H9 (cell line): ENCODE measurements around the gene NOP16. TPM values are rescaled to one million over a fixed set of nuclear protein-coding genes. Genes with fewer than 3 reads are reported as not detected.

ENCODE experiments used
- DNase-seq: peaks from one replicate; pipeline ENCODE4 v3.0.0-alpha.2; 2017
- H2AFZ ChIP-seq: one replicate; pipeline ENCODE4 v1.6.1; 2013; ENCODE audit warnings: mild to moderate bottlenecking, low read length, control low read depth, moderate library complexity
- H2AK5ac ChIP-seq: 2 replicates; pipeline ENCODE4 v1.6.1; 2013; ENCODE audit warnings: low read length, control low read depth, mixed read lengths; ENCODE audit not compliant: insufficient read length
- H2BK120ac ChIP-seq: one replicate; pipeline ENCODE4 v1.6.1; 2013; ENCODE audit warnings: low read depth, mild to moderate bottlenecking, low read length, control low read depth, inconsistent platforms; ENCODE audit not compliant: poor library complexity, severe bottlenecking
- H2BK12ac ChIP-seq: 2 replicates; pipeline ENCODE4 v1.6.1; 2013; ENCODE audit warnings: low read length, control low read depth, mixed read lengths, low read depth; ENCODE audit not compliant: insufficient read length
- H2BK15ac ChIP-seq: 2 replicates; pipeline ENCODE4 v1.6.1; 2013; ENCODE audit warnings: low read depth, low read length, control low read depth
- H2BK20ac ChIP-seq: one replicate; pipeline ENCODE4 v1.6.1; 2013; ENCODE audit warnings: low read depth, mild to moderate bottlenecking, low read length, control low read depth, inconsistent platforms; ENCODE audit not compliant: poor library complexity, severe bottlenecking
- H2BK5ac ChIP-seq: 2 replicates; pipeline ENCODE4 v1.6.1; 2013; ENCODE audit warnings: low read length, control low read depth, mixed read lengths; ENCODE audit not compliant: insufficient read length
- H3K14ac ChIP-seq: 2 replicates; pipeline ENCODE4 v1.6.1; 2013; ENCODE audit warnings: low read length, control low read depth; ENCODE audit not compliant: insufficient read depth
- H3K18ac ChIP-seq: 2 replicates; pipeline ENCODE4 v1.6.1; 2013; ENCODE audit warnings: low read depth, mild to moderate bottlenecking, mixed read lengths, low read length, control low read depth; ENCODE audit not compliant: insufficient read length
- H3K23ac ChIP-seq: 2 replicates; pipeline ENCODE4 v1.6.1; 2013; ENCODE audit warnings: low read length, control low read depth, mixed read lengths, low read depth; ENCODE audit not compliant: insufficient read length
- H3K23me2 ChIP-seq: 2 replicates; pipeline ENCODE4 v1.6.1; 2013; ENCODE audit warnings: low read depth, mild to moderate bottlenecking, mixed read lengths, low read length, control low read depth; ENCODE audit not compliant: insufficient read length, poor library complexity, severe bottlenecking
- H3K27ac ChIP-seq: 2 replicates; pipeline ENCODE4 v1.5.1; 2013; ENCODE audit warnings: low read length, control low read depth, mixed read lengths, low read depth; ENCODE audit not compliant: insufficient read length
- H3K27me3 ChIP-seq: 2 replicates; pipeline ENCODE4 v1.6.1; 2013; ENCODE audit warnings: low read length, control low read depth, inconsistent platforms; ENCODE audit not compliant: insufficient read depth
- H3K4ac ChIP-seq: 2 replicates; pipeline ENCODE4 v1.6.1; 2013; ENCODE audit warnings: low read depth, mild to moderate bottlenecking, control low read depth, inconsistent platforms, low read length, moderate library complexity
- H3K4me1 ChIP-seq: 2 replicates; pipeline ENCODE4 v1.6.1; 2013; ENCODE audit warnings: low read length, control low read depth, inconsistent platforms; ENCODE audit not compliant: insufficient read depth
- H3K4me2 ChIP-seq: 2 replicates; pipeline ENCODE4 v1.6.1; 2013; ENCODE audit warnings: low read length, control low read depth, mixed read lengths; ENCODE audit not compliant: insufficient read length, insufficient read depth
- H3K56ac ChIP-seq: 2 replicates; pipeline ENCODE4 v1.6.1; 2013; ENCODE audit warnings: low read depth, mild to moderate bottlenecking, mixed read lengths, low read length, control low read depth; ENCODE audit not compliant: insufficient read length
- H3K79me1 ChIP-seq: 2 replicates; pipeline ENCODE4 v1.6.1; 2013; ENCODE audit warnings: low read depth, mild to moderate bottlenecking, moderate library complexity, low read length, control low read depth, inconsistent platforms; ENCODE audit not compliant: insufficient read depth, poor library complexity, severe bottlenecking
- H3K79me2 ChIP-seq: 2 replicates; pipeline ENCODE4 v1.6.1; 2013; ENCODE audit warnings: low read length, control low read depth, inconsistent platforms; ENCODE audit not compliant: insufficient read depth
- H3K9ac ChIP-seq: 2 replicates; pipeline ENCODE4 v1.6.1; 2013; ENCODE audit warnings: low read length, control low read depth, mixed read lengths; ENCODE audit not compliant: insufficient read length; ENCODE audit errors: extremely low read depth
- H3K9me3 ChIP-seq: one replicate; pipeline ENCODE4 v1.6.1; 2013; ENCODE audit warnings: low read depth, low read length, inconsistent platforms; ENCODE audit not compliant: control insufficient read depth
- H3T11ph ChIP-seq: one replicate; pipeline ENCODE4 v1.6.1; 2013; ENCODE audit warnings: mild to moderate bottlenecking, low read length, control low read depth, inconsistent platforms
- H4K20me1 ChIP-seq: one replicate; pipeline ENCODE4 v1.6.1; 2013; ENCODE audit not compliant: control insufficient read depth, insufficient read length, insufficient read depth
- H4K5ac ChIP-seq: 2 replicates; pipeline ENCODE4 v1.6.1; 2013; ENCODE audit warnings: low read depth, mild to moderate bottlenecking, mixed read lengths, low read length, control low read depth; ENCODE audit not compliant: insufficient read length
- H4K8ac ChIP-seq: replicated peaks from 2 replicates; pipeline ENCODE4 v1.6.1; 2013; ENCODE audit warnings: low read length, control low read depth, mixed read lengths, low read depth; ENCODE audit not compliant: insufficient read length
- H4K91ac ChIP-seq: 2 replicates; pipeline ENCODE4 v1.6.1; 2013; ENCODE audit warnings: low read depth, mild to moderate bottlenecking, moderate library complexity, mixed read lengths, low read length, control low read depth; ENCODE audit not compliant: insufficient read length
- H3K27ac Mint-ChIP-seq, 3 experiments: 2 replicates in 2 of 3; 3 replicates in 1 of 3; pipeline ENCODE4 v1.8.0; 2020 to 2021; ENCODE audit warnings: mixed read lengths in 3 of 3, mild to moderate bottlenecking in 1 of 3, moderate library complexity in 1 of 3
- H3K27me3 Mint-ChIP-seq: 2 replicates; pipeline ENCODE4 v1.8.0; 2021; ENCODE audit warnings: low read depth, mild to moderate bottlenecking, moderate library complexity, mixed read lengths
- H3K36me3 Mint-ChIP-seq, 3 experiments: 2 replicates in 2 of 3; 3 replicates in 1 of 3; pipeline ENCODE4 v1.8.0; 2020 to 2021; ENCODE audit warnings: low read depth in 3 of 3, mixed read lengths in 3 of 3; ENCODE audit not compliant: insufficient read depth in 1 of 3
- H3K4me1 Mint-ChIP-seq, 2 experiments: 2 replicates each; pipeline ENCODE4 v1.8.0; 2020; ENCODE audit warnings: mixed read lengths in 2 of 2
- H3K4me3 Mint-ChIP-seq, 2 experiments: 2 replicates in 1 of 2; 3 replicates in 1 of 2; pipeline ENCODE4 v1.8.0; 2020 to 2021; ENCODE audit warnings: mild to moderate bottlenecking in 2 of 2, mixed read lengths in 2 of 2, moderate library complexity in 1 of 2
- H3K9me3 Mint-ChIP-seq, 2 experiments: 2 replicates in 1 of 2; 3 replicates in 1 of 2; pipeline ENCODE4 v1.8.0; 2020; ENCODE audit warnings: mild to moderate bottlenecking in 2 of 2, mixed read lengths in 2 of 2, moderate library complexity in 1 of 2
- CTCF ChIP-seq: fragments of 200-600 bp; sonication (generic); conservative IDR thresholded peaks from 3 replicates; pipeline ENCODE4 v1.8.0; 2021; ENCODE audit warnings: antibody characterized with exemption, mild to moderate bottlenecking
- WGBS: extraction: QIAGEN DNeasy Blood & Tissue Kit; methylation state at CpG from one replicate; pipeline ENCODE4 v1.1.7; 2013; ENCODE audit warnings: missing lambda C conversion rate, low lambda C conversion rate, mixed read lengths; ENCODE audit not compliant: insufficient read length; ENCODE audit errors: extremely low coverage; 5-methylcytosine and 5-hydroxymethylcytosine counted together
- total RNA-seq: library from RNA; stranded (reverse); gene quantifications from 2 replicates; pipeline ENCODE4 v1.2.1, GENCODE V29; 2021

The NOP16 gene
- total RNA-seq, 1 experiment from 2014 or later, result 114 TPM

DNA sequence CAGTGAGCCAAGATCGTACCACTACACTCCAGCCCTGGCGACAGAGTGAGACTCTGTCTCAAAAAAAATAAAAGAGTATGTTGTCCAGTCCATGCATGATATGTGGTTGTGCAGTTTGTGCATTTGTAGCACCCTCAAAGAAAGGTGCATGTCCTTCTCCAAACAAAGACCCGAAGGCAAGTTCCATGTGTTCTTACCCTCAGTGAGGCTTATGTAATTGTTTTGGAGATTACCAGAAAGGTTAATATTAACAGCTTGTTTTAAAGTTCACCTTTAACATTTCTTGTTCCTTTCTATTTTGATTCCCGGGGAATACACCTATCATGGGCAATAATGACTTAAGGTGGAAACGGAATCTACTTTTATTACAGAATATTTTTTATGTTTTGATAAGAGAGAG, 49.1 kb downstream of the NOP16 start:
- H2BK20ac ChIP-seq, result no peak overlapping the region
- H3K23me2 ChIP-seq, result no peaks in the 10 kb centered on the region
- Mint-ChIP-seq H3K27ac (no peak overlapping the region), H3K36me3 (peaks cover 0 to 19% (median 10%) of the 10 kb centered on the region in 3 experiments; a peak in 6 of 7 replicates), H3K9me3 (no peaks in the 10 kb centered on the region), H3K4me1 (peaks cover 3 to 5% of the 10 kb centered on the region in 2 experiments; a peak in 3 of 4 replicates), H3K4me3 (no peak overlapping the region), H3K27me3 (no peaks in the 10 kb centered on the region)
- H3K56ac ChIP-seq, result no peak overlapping the region
- no peak overlapping the region for H3K4ac ChIP-seq
- H2BK120ac ChIP-seq, result no peak overlapping the region
- WGBS, result no CpG with 5 or more reads among the region's 5 CpGs
- no peak overlapping the region for H2BK12ac ChIP-seq
- no peak overlapping the region for H3K14ac ChIP-seq
- H4K91ac ChIP-seq, result no peak overlapping the region
- no peaks in the 10 kb centered on the region for H4K20me1 ChIP-seq
- no peak overlapping the region for H4K5ac ChIP-seq
- TF ChIP-seq CTCF, result no peak
- H3K4me1 ChIP-seq, result no peaks in the 10 kb centered on the region
- no peak overlapping the region for H2BK15ac ChIP-seq
- H3K9me3 ChIP-seq, result no peaks in the 10 kb centered on the region
- H4K8ac ChIP-seq, result no peak overlapping the region
- no peak overlapping the region for H3K27ac ChIP-seq
- no peak overlapping the region for H3K9ac ChIP-seq
- no peaks in the 10 kb centered on the region for H3K79me2 ChIP-seq
- no peak overlapping the region for H3K18ac ChIP-seq
- no peak overlapping the region for H2AK5ac ChIP-seq
- DNase-seq, result no peak
- H3K4me2 ChIP-seq, result no peak overlapping the region
- no peaks in the 10 kb centered on the region for H3K79me1 ChIP-seq
- H3K27me3 ChIP-seq, result no peaks in the 10 kb centered on the region; the same call in 1 of the 2 replicates
- H3T11ph ChIP-seq, result no peak overlapping the region
- H2BK5ac ChIP-seq, result no peak overlapping the region
- H2AFZ ChIP-seq, result no peak overlapping the region
- H3K23ac ChIP-seq, result no peak overlapping the region
